NCI-H146 treated with DMSO at 0.1 percent for 48 hours (cell line): Measurements from ENCODE around the gene TIAM2.
"Not testable (repeated sequence)": the region's sequence is repeated elsewhere in the genome, so short reads cannot be mapped to it uniquely, and the experiment has no call there.

ENCODE experiments used
- DNase-seq: peaks from one replicate; lab custom pipeline; 2025; ENCODE audit not compliant: unreplicated experiment; lab: John Stamatoyannopoulos, UW

TIAM2 gene

GRCh38 chr6:155157101-155157500 lies 162.0 kb downstream of the TIAM2 start:
- no peak for DNase-seq

- DNase-seq: no peak
Observed at GRCh38 chr6:155158030-155158843, 163.1 kb downstream of the TIAM2 start.

GRCh38 chr6:155162682-155163081 lies 167.6 kb downstream of the TIAM2 start:
- no peak for DNase-seq

GRCh38 chr6:155163601-155164000 lies 168.5 kb downstream of the TIAM2 start:
- no peak for DNase-seq

- DNase-seq: no peak
Observed at GRCh38 chr6:155165029-155165710, 170.1 kb downstream of the TIAM2 start.

- no peak for DNase-seq
Observed at GRCh38 chr6:155170519-155170918, 175.4 kb downstream of the TIAM2 start.

- DNase-seq: no peak
Observed at GRCh38 chr6:155171109-155171746, 176.1 kb downstream of the TIAM2 start.

GRCh38 chr6:155171747-155172449 lies 176.8 kb downstream of the TIAM2 start:
- no peak for DNase-seq

- no peak for DNase-seq
Observed at GRCh38 chr6:155173488-155173887, 178.4 kb downstream of the TIAM2 start.

GRCh38 chr6:155174576-155175211 lies 179.6 kb downstream of the TIAM2 start:
- peak; percentile 99 for DNase-seq

- peak; percentile 79 for DNase-seq
Observed at GRCh38 chr6:155177363-155177961, 182.3 kb downstream of the TIAM2 start.

GRCh38 chr6:155181498-155181897 lies 186.4 kb downstream of the TIAM2 start:
- DNase-seq: no peak

- no peak for DNase-seq
Observed at GRCh38 chr6:155182103-155182502, 187.0 kb downstream of the TIAM2 start.

- no peak for DNase-seq
Observed at GRCh38 chr6:155183095-155183494, 188.0 kb downstream of the TIAM2 start.

- not testable (repeated sequence) for DNase-seq
Observed at GRCh38 chr6:155185041-155185440, 189.9 kb downstream of the TIAM2 start.

GRCh38 chr6:155185544-155185943 lies 190.4 kb downstream of the TIAM2 start:
- peak; percentile 71 for DNase-seq

- no peak for DNase-seq
Observed at GRCh38 chr6:155186052-155186658, 191.0 kb downstream of the TIAM2 start.

- no peak for DNase-seq
Observed at GRCh38 chr6:155187106-155187505, 192.0 kb downstream of the TIAM2 start.

- DNase-seq: no peak
Observed at GRCh38 chr6:155187994-155188706, 193.0 kb downstream of the TIAM2 start.
